ENCODE results near the gene SMPDL3B. TPM values are rescaled to one million over a fixed set of nuclear protein-coding genes. Genes with fewer than 3 reads are reported as not detected.

Gene SMPDL3B
- total and polyA plus RNA-seq, 2 donors from 2014 or later = 5.9 to 9.7 TPM

DNA sequence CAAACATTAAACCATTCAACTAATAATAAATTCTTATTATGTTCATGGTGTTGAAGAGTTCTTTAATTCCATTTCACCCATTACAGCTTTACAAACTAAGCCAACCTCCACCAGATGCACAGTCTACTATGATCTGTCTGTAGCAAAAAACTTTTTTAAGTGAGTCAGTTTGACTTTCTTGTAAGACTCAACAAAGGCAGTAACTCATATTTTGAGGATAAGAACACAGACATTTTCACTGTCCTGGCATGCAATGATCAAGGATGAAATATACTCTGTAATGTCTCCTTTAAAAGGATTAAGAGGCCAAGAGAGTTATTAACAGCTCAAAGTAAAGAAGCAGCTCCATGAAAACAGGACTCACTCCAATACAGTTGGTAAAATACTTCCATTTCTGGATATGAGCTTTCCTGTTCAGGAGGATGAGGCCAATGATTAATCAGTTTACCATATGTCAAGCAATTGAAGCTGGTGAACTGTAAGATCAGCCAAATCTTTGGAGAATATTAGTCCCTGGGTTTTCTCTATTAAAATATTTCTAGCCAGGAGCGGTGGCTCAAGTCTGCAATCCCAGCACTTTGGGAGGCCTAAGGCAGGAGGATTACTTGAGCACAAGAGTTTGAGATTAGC is 45.5 kb downstream of the SMPDL3B start:
- no peaks in the 10 kb centered on the region for H3K27me3 ChIP-seq (ENCODE audit: control insufficient read depth, insufficient read depth, low read length)
- no peak overlapping the region for H3K9ac ChIP-seq (ENCODE audit: low read length in 3 of 3)
- H3K4me1 ChIP-seq (ENCODE audit: control insufficient read depth in 2 of 3, insufficient read depth in 2 of 3, low read depth in 1 of 3, low read length in 3 of 3) = no peaks in the 10 kb centered on the region
- DNase-seq (no peak), FAIRE-seq (no peak)
- intact Hi-C loops (cut with DNase I) = no loop called here
- TF ChIP-seq CTCF (IDR thresholded peaks at IDR 0.05; ENCODE audit: borderline replicate concordance, extremely low read depth, insufficient read depth) = no peak
- no peak overlapping the region for H3K27ac ChIP-seq (ENCODE audit: low read depth in 2 of 2, low read length in 2 of 2)
- H3K9me3 ChIP-seq (ENCODE audit: control insufficient read depth in 2 of 3, insufficient read depth in 1 of 3, low read length in 3 of 3) = no peaks in the 10 kb centered on the region
- peaks cover 0 to 8% (median 6%) of the 10 kb centered on the region in 3 donors for H3K36me3 ChIP-seq (ENCODE audit: control insufficient read depth in 2 of 3, insufficient read depth in 3 of 3, low read length in 3 of 3)
- H3K4me3 ChIP-seq (ENCODE audit: low read length in 3 of 3) = no peak overlapping the region

- peaks cover 0 to 8% (median 6%) of the 10 kb centered on the region in 3 donors for H3K36me3 ChIP-seq (ENCODE audit: control insufficient read depth in 2 of 3, insufficient read depth in 3 of 3, low read length in 3 of 3)
- TF ChIP-seq CTCF (IDR thresholded peaks at IDR 0.05; ENCODE audit: borderline replicate concordance, extremely low read depth, insufficient read depth) = no peak
- no peaks in the 10 kb centered on the region for H3K27me3 ChIP-seq (ENCODE audit: control insufficient read depth, insufficient read depth, low read length)
- H3K27ac ChIP-seq (ENCODE audit: low read depth in 2 of 2, low read length in 2 of 2) = no peak overlapping the region
- no peak overlapping the region for H3K9ac ChIP-seq (ENCODE audit: low read length in 3 of 3)
- FAIRE-seq (no peak), DNase-seq (no peak)
- intact Hi-C loops (cut with DNase I) = no loop called here
- no peak overlapping the region for H3K4me3 ChIP-seq (ENCODE audit: low read length in 3 of 3)
- H3K9me3 ChIP-seq (ENCODE audit: control insufficient read depth in 2 of 3, insufficient read depth in 1 of 3, low read length in 3 of 3) = no peaks in the 10 kb centered on the region
- H3K4me1 ChIP-seq (ENCODE audit: control insufficient read depth in 2 of 3, insufficient read depth in 2 of 3, low read depth in 1 of 3, low read length in 3 of 3) = no peaks in the 10 kb centered on the region
Measured at GRCh38 chr1:27981145-27981544, 46.3 kb downstream of the SMPDL3B start.

- no peak overlapping the region for H3K4me3 ChIP-seq (ENCODE audit: low read length in 3 of 3)
- DNase-seq (no peak), FAIRE-seq (no peak)
- intact Hi-C loops (cut with DNase I) = no loop called here
- H3K4me1 ChIP-seq (ENCODE audit: control insufficient read depth in 2 of 3, insufficient read depth in 2 of 3, low read depth in 1 of 3, low read length in 3 of 3) = no peaks in the 10 kb centered on the region
- no peaks in the 10 kb centered on the region for H3K9me3 ChIP-seq (ENCODE audit: control insufficient read depth in 2 of 3, insufficient read depth in 1 of 3, low read length in 3 of 3)
- no peak for TF ChIP-seq CTCF (IDR thresholded peaks at IDR 0.05; ENCODE audit: borderline replicate concordance, extremely low read depth, insufficient read depth)
- no peak overlapping the region for H3K27ac ChIP-seq (ENCODE audit: low read depth in 2 of 2, low read length in 2 of 2)
- H3K9ac ChIP-seq (ENCODE audit: low read length in 3 of 3) = no peak overlapping the region
- H3K27me3 ChIP-seq (ENCODE audit: control insufficient read depth, insufficient read depth, low read length) = no peaks in the 10 kb centered on the region
- peaks cover 13 to 53% (median 32%) of the 10 kb centered on the region in 3 donors for H3K36me3 ChIP-seq (ENCODE audit: control insufficient read depth in 2 of 3, insufficient read depth in 3 of 3, low read length in 3 of 3)
Measured at GRCh38 chr1:27990920-27991537, 56.2 kb downstream of the SMPDL3B start.

Measured in kidney (tissue), 14 donors.